Left lobe of liver (tissue), 2 donors: ENCODE results near the gene KCTD5. TPM values are rescaled to one million over a fixed set of nuclear protein-coding genes. Genes with fewer than 3 reads are reported as not detected.
"Not testable (repeated sequence)": the region's sequence is repeated elsewhere in the genome, so short reads cannot be mapped to it uniquely, and the experiment has no call there.

Experiments
- ATAC-seq: fragments of 200-7000 bp; cut with Tn5 transposase; one replicate; pipeline ENCODE4 v1.9.1; 2020; ENCODE audit warnings: mild to moderate bottlenecking, moderate library complexity
- DNase-seq: peaks from one replicate; pipeline ENCODE4 v3.0.0-alpha.2; 2020; ENCODE audit warnings: low spot score
- total RNA-seq: library from RNA; stranded (reverse); gene quantifications from one replicate; pipeline ENCODE4 v1.2.1, GENCODE V29; 2021
- donor health status: DM: no; HTN: no; CAD: no; lungs with moderate emphysema.
- donor health status: DM: no; HTN: yes; CAD: no.

Gene KCTD5
- total RNA-seq, 1 donor from 2014 or later = 7.8 TPM

- ATAC-seq = no peak
- no peak for DNase-seq
Measured at GRCh38 chr16:2671741-2672140, 10.6 kb upstream of the KCTD5 start.

DNA sequence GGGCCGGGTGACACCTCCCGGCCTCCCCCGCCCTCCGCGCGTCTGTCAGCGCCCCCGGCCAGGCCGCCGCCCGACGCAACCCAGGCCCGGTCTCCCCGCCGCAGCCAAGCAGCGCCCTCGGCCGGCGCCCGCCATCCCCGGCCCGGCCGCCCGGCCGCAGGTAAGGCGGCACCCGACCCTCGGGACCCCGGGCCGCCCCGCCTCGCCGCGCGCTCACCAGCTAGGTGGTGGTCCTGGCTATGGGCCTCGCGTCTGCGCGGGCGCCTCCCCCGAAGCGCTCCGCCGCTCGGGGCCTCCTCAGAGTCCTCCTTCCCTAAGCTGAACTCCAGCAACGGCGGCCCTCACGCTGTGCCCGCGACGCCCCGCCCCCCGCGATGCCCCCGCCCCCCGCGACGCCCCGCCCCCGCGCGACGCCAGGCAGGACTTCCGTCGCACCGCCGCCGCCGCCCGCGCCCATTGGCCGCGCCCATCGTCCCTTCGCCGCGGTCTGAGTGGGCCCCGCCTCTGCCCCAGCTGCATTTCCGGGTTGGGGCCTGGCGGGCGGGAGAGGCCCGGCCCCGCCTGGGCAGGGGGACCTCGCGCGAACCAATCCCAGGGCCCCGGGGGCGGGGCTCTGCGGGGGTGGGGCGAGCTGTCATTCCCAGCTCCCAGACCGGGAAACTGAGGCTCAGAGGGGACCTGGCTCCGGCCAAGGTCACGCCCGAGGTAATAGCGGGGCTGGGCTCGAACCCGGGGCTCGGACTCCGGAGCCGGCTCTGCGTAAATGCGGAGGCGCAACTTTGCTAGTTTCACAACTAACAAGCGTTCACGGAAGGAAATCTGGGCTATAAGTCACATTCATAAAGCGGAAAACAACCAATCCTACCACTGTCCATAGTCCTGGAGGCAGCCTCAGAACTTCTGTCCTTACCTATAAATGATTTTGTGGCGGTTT, 9.0 kb upstream of the KCTD5 start:
- peak; percentile 95 for ATAC-seq
- peak; percentile 97 for DNase-seq

DNA sequence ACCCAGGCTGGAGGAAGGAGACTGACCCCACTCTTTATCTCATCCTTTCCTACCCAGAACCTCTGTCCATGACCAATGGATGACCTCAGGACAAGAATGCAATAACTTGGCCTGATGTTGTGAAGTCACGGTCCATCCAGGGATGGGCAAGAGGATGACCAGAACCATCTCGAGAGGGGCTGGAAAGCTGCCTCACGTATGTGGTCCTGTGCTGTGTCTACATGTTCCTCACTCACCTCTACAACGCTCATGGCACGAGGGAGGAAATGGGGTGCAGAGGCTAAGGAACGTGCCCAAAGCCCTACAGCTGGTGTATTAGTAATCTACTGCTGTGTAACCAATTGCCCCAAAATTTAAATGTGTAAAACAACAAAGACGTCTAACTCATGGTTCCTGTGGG, 7.3 kb upstream of the KCTD5 start:
- no peak for DNase-seq
- ATAC-seq = no peak

- DNase-seq (no peak), ATAC-seq (no peak)
Measured at GRCh38 chr16:2675714-2676113, 6.6 kb upstream of the KCTD5 start.

GRCh38 chr16:2676937-2677336, 5.4 kb upstream of the KCTD5 start:
- ATAC-seq, DNase-seq: not testable (repeated sequence)

DNA sequence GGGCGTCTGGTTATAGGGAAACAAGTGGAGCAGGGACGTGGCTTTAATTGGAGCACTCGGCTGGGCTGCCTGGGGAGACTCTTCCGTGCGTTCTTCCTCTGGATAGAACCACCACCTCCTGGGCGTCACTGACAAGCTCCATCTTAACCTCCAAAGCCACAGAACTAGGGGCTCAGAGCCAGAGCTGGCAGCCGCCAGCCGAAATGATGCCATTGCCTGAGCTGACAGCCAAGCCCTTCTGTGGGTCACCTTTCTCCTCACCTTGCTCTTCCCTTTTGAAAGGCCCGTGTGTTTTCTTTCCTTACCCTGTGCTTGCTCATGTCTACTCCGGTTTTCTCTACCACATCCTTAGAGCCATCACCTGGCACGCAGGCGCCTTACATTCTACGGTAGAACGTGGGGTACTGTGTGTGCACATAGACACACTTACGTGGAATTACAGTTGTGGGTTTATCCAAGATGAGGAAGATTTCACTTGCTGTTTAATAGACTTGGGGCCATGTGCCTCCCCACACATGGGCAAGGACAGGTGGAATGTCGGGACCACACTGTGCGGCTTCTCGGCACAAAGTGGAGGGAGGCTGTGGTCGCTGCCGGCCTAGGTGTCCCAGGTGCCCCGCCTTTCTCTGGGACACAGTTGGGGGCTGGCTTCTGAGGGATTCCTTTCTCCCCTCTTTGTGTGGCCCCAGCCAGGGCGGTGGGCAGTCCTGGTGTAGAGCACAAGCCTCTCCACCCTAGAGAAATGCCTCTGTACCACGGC, 3.9 kb upstream of the KCTD5 start:
- DNase-seq, ATAC-seq: not testable (repeated sequence)

DNA sequence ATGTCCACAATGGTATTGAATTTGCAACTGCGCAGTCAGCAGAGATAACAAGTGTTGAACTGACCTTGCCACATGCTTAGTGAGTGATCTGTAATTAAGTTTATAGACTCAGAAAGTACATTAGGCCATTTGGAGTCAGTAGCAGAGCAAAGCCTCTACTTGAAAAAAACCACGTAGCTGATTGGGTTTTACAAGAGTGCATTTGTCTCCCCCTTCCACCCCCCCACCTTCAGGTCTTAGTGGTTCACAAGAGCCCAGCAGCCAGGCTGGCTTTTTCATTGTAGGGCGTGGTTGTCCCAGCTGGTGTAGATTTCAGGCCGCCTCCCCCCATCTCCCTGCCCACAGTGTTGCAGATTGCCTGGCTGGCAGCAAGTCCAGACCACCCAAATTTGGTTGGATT, 2.4 kb upstream of the KCTD5 start:
- not testable (repeated sequence) for ATAC-seq, DNase-seq

GRCh38 chr16:2680360-2680759, 2.0 kb upstream of the KCTD5 start:
- not testable (repeated sequence) for ATAC-seq, DNase-seq

- not testable (repeated sequence) for DNase-seq
- peak; percentile 1 for ATAC-seq
Measured at GRCh38 chr16:2683041-2683440, 718 bp downstream of the KCTD5 start.

GRCh38 chr16:2686075-2686474, 3.8 kb downstream of the KCTD5 start:
- not testable (repeated sequence) for DNase-seq

DNA sequence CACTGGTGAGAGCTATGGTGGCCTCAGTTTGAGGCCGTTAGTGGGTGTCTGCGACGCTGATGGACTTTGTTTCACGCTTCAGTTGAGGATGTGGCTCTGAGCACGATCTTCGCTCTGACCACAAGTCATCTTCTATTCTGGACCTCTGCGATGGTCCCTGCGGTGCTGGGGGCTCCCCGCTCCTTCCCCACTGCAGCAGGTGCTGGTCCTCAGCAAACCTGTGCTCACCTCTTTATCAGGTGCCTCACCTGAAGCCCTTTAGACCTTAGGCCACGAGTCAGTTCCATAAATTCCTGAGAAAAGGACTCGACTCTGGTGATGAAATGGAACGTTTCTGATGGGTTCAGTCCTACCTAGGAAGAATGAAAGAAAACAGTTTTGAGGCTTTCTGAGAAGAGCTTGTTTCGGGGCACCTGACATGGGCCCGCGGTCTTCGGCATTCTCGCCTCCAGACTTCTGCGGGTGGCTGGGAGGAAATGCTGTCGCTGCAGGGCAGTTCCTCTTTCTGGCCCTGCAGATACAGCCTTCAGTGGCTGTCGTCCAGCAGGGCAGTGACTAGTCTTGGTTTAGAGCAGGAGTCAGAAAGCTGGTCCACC, 4.7 kb downstream of the KCTD5 start:
- ATAC-seq (no peak), DNase-seq (no peak)

More at GRCh38 chr16:2686075-2686474, 3.8 kb downstream of the KCTD5 start:
- not testable (repeated sequence) for ATAC-seq

DNA sequence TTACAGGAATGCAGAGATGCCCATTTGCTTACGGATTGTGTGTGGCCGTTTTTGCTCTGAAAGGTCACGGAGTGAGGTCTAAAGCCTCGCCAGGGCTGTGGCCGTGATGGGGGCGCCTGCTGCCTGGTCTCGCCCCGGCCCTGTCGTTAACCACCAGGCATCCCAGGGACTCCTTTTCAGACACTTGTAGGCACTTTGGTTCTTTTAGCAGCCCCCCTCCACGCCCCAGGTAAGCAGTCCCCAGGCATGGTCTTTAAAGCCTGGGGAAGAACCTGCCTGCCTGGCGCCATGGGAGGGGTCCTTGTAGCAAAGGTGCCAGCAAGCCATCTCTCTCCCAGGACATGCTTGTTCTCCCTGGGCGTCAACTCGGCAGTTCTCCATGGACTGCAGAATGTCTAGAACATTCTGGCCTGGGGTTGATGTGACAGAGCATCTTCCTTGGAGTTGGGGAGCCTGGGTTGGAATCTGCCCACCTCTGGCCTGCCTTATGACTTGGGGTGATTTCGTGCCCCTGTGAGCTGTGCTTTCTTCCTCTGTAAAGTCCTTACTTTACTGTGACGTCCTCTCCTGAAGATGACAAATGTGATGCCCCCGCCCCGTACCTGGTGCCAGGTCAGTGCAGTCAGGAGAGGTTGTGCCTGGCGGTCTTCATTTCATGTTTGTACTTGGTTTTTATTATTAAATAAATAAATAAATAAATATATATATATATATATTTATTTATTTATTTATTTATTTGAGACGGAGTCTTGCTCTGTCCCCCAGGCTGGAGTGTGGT, 5.4 kb downstream of the KCTD5 start:
- DNase-seq (no peak), ATAC-seq (no peak)

- not testable (repeated sequence) for ATAC-seq, DNase-seq
Measured at GRCh38 chr16:2689422-2689821, 7.1 kb downstream of the KCTD5 start.

DNA sequence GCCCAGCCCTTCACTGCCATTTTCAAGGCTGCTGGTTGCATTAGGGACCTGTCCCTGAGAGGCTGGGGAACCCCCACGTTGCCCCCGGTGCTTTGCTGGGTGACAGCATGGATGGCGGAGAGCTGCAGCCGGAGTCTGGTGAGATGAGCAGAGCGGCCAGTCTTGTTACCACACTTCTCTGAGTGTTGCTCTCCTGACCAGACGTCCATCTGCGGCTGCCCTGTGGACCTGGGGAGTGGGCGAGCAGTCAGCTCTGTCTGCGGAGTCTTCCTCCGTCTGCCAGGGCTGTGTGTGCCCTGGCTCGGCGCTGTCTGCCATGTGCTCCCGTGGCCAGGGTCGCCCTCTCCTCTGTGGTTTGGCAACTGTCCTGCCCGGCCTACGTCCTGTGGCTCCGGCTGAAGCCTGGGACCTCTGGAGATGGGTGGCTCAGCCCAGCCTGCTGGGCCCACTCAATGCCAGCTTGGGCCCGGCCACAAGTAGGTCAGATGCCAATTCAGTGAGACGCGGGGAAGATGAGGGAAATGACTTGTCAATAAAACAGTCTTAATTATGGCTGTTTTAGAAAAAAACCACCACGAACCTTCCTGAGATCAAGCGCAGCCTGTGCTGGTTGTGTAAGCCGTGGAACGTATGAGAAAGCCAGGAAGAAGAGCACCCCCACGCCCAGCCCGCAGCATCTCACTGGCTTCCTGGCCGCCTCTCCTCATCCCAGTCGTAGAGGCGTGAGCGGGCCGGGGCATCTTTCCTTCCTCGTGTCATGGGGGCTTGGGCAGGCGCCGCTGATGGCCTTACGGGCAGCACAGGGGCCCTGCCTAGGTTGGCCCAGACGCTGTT, 7.9 kb downstream of the KCTD5 start:
- ATAC-seq (no peak), DNase-seq (no peak)

DNA sequence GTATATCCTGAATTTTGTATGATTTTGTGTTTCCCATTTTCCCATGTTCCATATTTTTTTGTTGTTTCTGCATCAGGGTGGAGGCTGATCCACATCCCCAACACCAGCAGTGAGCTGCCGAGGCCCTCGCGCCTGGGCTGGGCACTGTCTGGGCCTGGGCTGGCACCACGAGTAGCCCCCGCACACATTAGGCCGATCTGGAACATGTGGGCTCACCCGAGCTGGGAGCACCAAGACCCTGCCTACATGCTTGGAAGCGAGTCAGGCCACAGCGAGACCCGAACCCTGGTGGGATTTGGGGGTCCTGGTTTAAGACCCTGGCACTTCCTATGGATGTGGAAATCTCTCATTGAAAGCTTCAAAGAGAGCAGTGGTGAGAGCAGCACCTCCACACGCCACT, 8.5 kb downstream of the KCTD5 start:
- no peak for ATAC-seq
- no peak for DNase-seq

GRCh38 chr16:2691491-2692248, 9.3 kb downstream of the KCTD5 start:
- no peak for DNase-seq
- ATAC-seq = no peak

GRCh38 chr16:2692251-2692947, 10.1 kb downstream of the KCTD5 start:
- ATAC-seq = no peak
- DNase-seq = no peak

GRCh38 chr16:2692948-2693651, 10.8 kb downstream of the KCTD5 start:
- no peak for ATAC-seq
- DNase-seq = no peak
